HEK293T (cell line): ENCODE data around the gene ADIPOR2.

ENCODE experiments used
- BHLHE40 ChIP-seq: fragments of 450-650 bp; IDR thresholded peaks from 2 replicates; pipeline ENCODE4 v1.6.1; 2016; ENCODE audit warnings: mild to moderate bottlenecking, moderate library complexity, borderline replicate concordance
- FOXK2 ChIP-seq: fragments of 450-650 bp; IDR thresholded peaks from 2 replicates; pipeline ENCODE4 v1.6.1; 2016; ENCODE audit warnings: mild to moderate bottlenecking

DNA sequence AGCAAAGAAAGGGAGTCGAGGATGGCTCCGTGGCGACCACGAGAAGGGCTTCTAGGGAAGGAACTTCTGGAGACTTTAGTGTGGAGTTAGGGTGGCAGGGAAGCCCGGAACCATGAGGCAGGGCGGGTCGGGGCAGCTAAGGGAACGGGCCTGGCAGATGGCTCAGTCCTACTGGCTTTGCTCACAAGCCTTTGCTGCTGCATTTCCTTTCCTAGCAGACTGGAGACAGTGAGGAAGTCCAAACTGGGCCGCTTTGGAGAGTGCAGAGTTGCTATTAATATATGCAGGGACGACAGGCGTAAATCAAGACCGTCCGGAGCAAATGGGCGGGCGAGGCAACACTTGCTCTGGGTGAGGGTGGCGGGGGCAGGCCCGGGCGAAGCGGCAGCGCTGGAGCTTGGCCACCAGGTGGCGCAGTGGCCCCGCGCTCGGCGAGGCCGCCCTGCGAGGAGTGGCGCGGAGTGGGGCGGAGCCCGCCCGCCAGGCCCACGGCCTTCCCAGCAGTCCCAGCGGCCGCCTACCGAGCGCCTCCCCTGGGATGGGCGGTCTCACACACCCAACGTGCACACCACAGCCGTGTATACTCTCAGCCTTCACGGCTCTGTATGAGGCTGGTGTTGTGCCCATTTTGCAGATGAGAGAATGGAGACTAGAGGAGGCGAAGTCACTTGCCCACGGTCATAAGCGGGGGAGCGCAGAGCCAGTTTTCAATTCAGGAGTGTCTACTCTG is 105.1 kb downstream of the ADIPOR2 start:
- TF ChIP-seq BHLHE40, result no peak
- no peak for TF ChIP-seq FOXK2
